HepG2 (cell line): ENCODE data around the gene TIA1. TPM values are rescaled to one million over a fixed set of nuclear protein-coding genes. Genes with fewer than 3 reads are reported as not detected.

Experiments
- IRF2 ChIP-seq: IDR thresholded peaks from 2 replicates; pipeline ENCODE4 v1.6.1; 2018; ENCODE audit warnings: missing genetic modification reagents, missing compliant biosample characterization
- NFAT5 ChIP-seq: sonication (generic); formaldehyde crosslinking; IDR thresholded peaks from 2 replicates; pipeline ENCODE4 v1.4.0; 2020; ENCODE audit warnings: missing genetic modification reagents
- PAX8 ChIP-seq: sonication (generic); formaldehyde crosslinking; IDR thresholded peaks from 2 replicates; pipeline ENCODE4 v1.8.0; 2022; ENCODE audit warnings: mild to moderate bottlenecking, missing genetic modification reagents, borderline replicate concordance
- PLRG1 ChIP-seq: fragments of 450-650 bp; conservative IDR thresholded peaks from 2 replicates; pipeline ENCODE4 v1.6.1; 2016
- TERF1 ChIP-seq: sonication (generic); formaldehyde crosslinking; IDR thresholded peaks from 2 replicates; pipeline ENCODE4 v1.8.0; 2022; ENCODE audit warnings: mild to moderate bottlenecking, missing genetic modification reagents, moderate library complexity
- ZBTB10 ChIP-seq: sonication (generic); formaldehyde crosslinking; IDR thresholded peaks from 2 replicates; pipeline ENCODE4 v1.4.0; 2020; ENCODE audit warnings: missing genetic modification reagents, borderline replicate concordance
- ZNF318 ChIP-seq: sonication (generic); formaldehyde crosslinking; IDR thresholded peaks from 2 replicates; pipeline ENCODE4 v1.4.0; 2020; ENCODE audit warnings: mild to moderate bottlenecking, missing genetic modification reagents
- ZNF747 ChIP-seq: sonication (generic); formaldehyde crosslinking; IDR thresholded peaks from 2 replicates; pipeline ENCODE4 v1.8.1; 2023; ENCODE audit warnings: missing genetic modification reagents, mild to moderate bottlenecking, borderline replicate concordance
- polyA plus RNA-seq, 8 experiments: library from polyadenylated mRNA; depleted of rRNA in 3 of 8; stranded (reverse) in 7 of 8; unstranded in 1 of 8; fragments of >200 nt; fragmentation: Illumina TruSeq in 4 of 8; extraction: Trizol in 4 of 8; gene quantifications; 2 replicates each; pipeline versions ENCODE4 v1.2.1 to v1.2.3, GENCODE V29; 2011 to 2016; ENCODE audit warnings: low read depth in 4 of 8, missing spikeins in 1 of 8, mixed read lengths in 1 of 8; ENCODE audit not compliant: insufficient read depth in 1 of 8
- total RNA-seq, 5 experiments: library from RNA; depleted of rRNA; stranded (reverse); fragments of >200 nt; fragmentation: Illumina TruSeq; extraction: Trizol; gene quantifications; 2 replicates each; pipeline ENCODE4 v1.2.3, GENCODE V29; 2016; ENCODE audit warnings: low read depth in 1 of 5

TIA1 gene
- total and polyA plus RNA-seq, 2 of the 13 experiments (the other 11 are each of a cell fraction or from before 2014, with no cell fraction given) = 209 to 319 TPM

GRCh38 chr2:70248181-70248847 is at the start of gene TIA1 (continued):
- TF ChIP-seq NFAT5 (peak; percentile 68; the same call in 1 of the 2 replicates), ZBTB10 (CRISPR knock-in tag) (no peak), ZNF318 (peak; percentile 85; the same call in 1 of the 2 replicates), IRF2 (CRISPR knock-in tag) (no peak; the same call in 1 of the 2 replicates), PAX8 (peak; percentile 91; the same call in 1 of the 2 replicates), PLRG1 (no peak), ZNF747 (CRISPR knock-in tag) (peak; percentile 82; the same call in 1 of the 2 replicates), TERF1 (CRISPR knock-in tag) (no peak)
